ENCODE data around the gene WDR72. TPM values are rescaled to one million over a fixed set of nuclear protein-coding genes. Genes with fewer than 3 reads are reported as not detected.

Gene WDR72
- total RNA-seq, 4 donors from 2014 or later: 1.0 to 8.6 (median 4.4) TPM

DNA sequence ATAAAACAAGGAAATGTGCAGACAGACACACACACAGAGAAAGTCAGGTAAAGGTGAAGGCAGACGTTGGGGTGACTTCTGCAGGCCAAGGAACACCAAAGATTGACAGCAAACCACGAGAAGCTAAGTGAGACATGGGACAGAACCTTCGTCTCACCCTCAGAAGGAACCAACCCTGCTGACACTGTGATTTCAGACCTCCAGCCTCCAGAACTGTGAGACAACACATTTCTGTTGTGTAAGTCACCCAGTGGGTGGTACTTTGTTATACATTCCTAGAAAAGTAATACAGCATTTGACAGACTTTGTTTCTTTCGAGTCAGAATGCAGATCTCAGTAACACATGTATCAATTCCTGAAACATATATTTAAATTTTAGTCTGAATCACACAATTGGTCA lies 7.1 kb downstream of the WDR72 start:
- 80% methylated on average over 4 of the region's 4 CpGs for WGBS
- DNase-seq (ENCODE audit: low spot score in 2 of 2): no peak
- no peaks in the 10 kb centered on the region for H3K9me3 ChIP-seq
- H3K36me3 ChIP-seq: no peaks in the 10 kb centered on the region
- H3K4me3 ChIP-seq: no peak overlapping the region
- H3K27me3 ChIP-seq: no peaks in the 10 kb centered on the region
- no peak overlapping the region for H3K27ac ChIP-seq
- TF ChIP-seq, protein P1, sequence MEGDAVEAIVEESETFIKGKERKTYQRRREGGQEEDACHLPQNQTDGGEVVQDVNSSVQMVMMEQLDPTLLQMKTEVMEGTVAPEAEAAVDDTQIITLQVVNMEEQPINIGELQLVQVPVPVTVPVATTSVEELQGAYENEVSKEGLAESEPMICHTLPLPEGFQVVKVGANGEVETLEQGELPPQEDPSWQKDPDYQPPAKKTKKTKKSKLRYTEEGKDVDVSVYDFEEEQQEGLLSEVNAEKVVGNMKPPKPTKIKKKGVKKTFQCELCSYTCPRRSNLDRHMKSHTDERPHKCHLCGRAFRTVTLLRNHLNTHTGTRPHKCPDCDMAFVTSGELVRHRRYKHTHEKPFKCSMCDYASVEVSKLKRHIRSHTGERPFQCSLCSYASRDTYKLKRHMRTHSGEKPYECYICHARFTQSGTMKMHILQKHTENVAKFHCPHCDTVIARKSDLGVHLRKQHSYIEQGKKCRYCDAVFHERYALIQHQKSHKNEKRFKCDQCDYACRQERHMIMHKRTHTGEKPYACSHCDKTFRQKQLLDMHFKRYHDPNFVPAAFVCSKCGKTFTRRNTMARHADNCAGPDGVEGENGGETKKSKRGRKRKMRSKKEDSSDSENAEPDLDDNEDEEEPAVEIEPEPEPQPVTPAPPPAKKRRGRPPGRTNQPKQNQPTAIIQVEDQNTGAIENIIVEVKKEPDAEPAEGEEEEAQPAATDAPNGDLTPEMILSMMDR (IDR thresholded peaks at IDR 0.05): no peak
- TF ChIP-seq POLR2A (IDR thresholded peaks at IDR 0.05): no peak
- no peak for TF ChIP-seq EP300 (IDR thresholded peaks at IDR 0.05)
- no peak for TF ChIP-seq POLR2AphosphoS5 (IDR thresholded peaks at IDR 0.05)
- no peaks in the 10 kb centered on the region for H3K4me1 ChIP-seq

DNA sequence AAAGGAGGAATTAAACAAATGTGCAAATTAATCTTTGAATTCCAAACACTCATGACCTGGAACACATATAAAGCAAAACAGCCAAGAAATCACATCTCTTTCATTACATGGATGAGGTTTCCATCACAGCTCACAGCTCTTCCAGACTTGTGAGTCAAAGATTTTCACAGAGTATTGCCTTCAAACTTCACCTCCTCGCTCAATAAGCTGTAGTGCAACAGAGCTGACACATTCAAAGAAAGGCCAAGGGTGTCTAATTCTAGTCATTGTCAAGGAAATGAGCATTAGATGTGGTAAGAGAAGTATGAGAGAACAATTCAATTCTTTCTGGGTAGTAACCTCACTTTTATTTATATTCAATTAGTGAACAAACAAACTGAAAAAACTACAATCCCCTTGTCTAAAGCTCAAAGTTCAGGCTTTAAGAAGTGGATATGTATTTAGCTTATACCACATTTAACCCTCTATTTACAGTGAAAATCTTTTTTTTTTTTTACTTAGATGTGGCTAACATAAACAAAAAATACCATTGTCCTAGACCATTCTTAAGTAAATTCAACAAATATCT lies 11.9 kb downstream of the WDR72 start:
- no peak for TF ChIP-seq EP300 (IDR thresholded peaks at IDR 0.05)
- no peak for TF ChIP-seq POLR2AphosphoS5 (IDR thresholded peaks at IDR 0.05)
- no peak for TF ChIP-seq POLR2A (IDR thresholded peaks at IDR 0.05)
- TF ChIP-seq, protein P1 (IDR thresholded peaks at IDR 0.05): no peak

DNA sequence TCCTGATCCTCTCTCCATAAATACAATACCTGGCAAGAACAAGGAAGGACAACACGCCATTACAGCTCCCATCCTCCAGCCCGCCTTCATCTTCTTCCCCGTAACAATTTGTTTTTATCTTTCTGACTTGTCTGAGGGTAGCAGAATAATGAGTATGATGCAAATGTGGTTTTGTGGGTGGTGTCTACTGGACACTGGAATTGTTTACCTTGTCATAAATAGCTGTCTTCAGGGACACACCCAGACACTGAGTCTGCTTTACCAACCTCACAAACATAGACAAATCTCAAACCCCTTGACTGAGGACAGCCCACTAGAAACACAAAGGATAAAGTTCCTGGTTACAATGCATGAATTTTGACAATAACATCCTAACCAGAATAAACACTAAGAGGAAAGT lies 13.4 kb downstream of the WDR72 start:
- Histone ChIP-seq H3K4me1 (no peaks in the 10 kb centered on the region), H3K27ac (no peak overlapping the region), H3K4me3 (no peak overlapping the region), H3K27me3 (no peaks in the 10 kb centered on the region), H3K36me3 (no peaks in the 10 kb centered on the region), H3K9me3 (no peaks in the 10 kb centered on the region)
- no peak for DNase-seq (ENCODE audit: low spot score in 2 of 2)
- TF ChIP-seq POLR2AphosphoS5 (IDR thresholded peaks at IDR 0.05) (no peak), POLR2A (IDR thresholded peaks at IDR 0.05) (no peak), EP300 (IDR thresholded peaks at IDR 0.05) (no peak)
- TF ChIP-seq, protein P1 (IDR thresholded peaks at IDR 0.05): no peak
- 81% methylated on average over 3 of the region's 3 CpGs for WGBS

More for the DNA sequence above, 11.9 kb downstream of the WDR72 start:
- Histone ChIP-seq H3K27me3 (no peaks in the 10 kb centered on the region), H3K4me1 (no peaks in the 10 kb centered on the region), H3K4me3 (no peak overlapping the region), H3K27ac (no peak overlapping the region), H3K9me3 (no peaks in the 10 kb centered on the region), H3K36me3 (no peaks in the 10 kb centered on the region)
- 67% methylated on average over 1 of the region's 1 CpG for WGBS
- DNase-seq (ENCODE audit: low spot score in 2 of 2): no peak

DNA sequence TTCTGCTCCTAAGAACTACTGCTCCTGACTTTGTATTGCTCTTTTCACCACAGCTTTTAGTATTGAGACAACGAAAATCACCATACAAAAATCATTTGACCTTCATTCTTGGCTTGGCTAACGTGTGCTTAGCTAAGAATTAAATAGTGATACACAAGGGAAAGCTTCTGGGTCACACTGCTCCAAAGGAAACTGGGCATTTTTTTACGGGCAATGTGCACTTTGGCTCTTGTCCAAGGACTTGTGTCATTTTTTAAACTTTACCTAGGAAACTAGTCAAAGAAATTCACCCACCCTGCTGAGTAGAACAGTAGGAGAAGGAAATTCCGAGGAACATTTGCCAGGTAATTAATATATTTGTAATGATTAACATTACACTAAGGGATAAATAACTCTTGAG lies 19.8 kb downstream of the WDR72 start:
- TF ChIP-seq POLR2A (IDR thresholded peaks at IDR 0.05): no peak
- Histone ChIP-seq H3K27me3 (no peaks in the 10 kb centered on the region), H3K27ac (no peak overlapping the region), H3K9me3 (no peaks in the 10 kb centered on the region), H3K4me3 (no peak overlapping the region), H3K4me1 (no peaks in the 10 kb centered on the region), H3K36me3 (no peaks in the 10 kb centered on the region)
- DNase-seq (ENCODE audit: low spot score in 2 of 2): no peak
- WGBS: 40% methylated on average over 4 of the region's 4 CpGs

DNA sequence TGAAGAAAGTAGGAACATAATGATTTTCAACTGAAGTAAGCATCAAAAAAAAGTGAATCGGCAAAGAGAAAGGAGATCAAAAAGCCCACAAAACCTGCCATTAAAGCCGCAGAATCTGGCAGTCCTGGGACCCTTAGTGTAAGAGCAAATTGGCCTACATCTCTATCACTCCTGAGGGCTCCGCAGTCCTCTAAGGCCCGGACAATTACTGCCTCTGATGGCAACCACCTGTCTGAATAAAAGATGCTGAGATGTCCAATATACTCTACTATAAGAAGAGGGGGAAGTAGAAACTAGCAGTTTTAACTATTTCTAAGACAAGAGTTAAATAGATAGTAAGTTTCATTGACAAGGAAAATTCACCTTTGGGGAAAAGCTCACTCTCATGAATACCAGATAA lies 20.3 kb downstream of the WDR72 start:
- H3K27me3 ChIP-seq: no peaks in the 10 kb centered on the region
- H3K27ac ChIP-seq: no peak overlapping the region
- no peaks in the 10 kb centered on the region for H3K9me3 ChIP-seq
- WGBS: 88% methylated on average over 4 of the region's 4 CpGs
- TF ChIP-seq, protein P1 (IDR thresholded peaks at IDR 0.05): no peak
- TF ChIP-seq POLR2AphosphoS5 (IDR thresholded peaks at IDR 0.05): no peak
- TF ChIP-seq POLR2A (IDR thresholded peaks at IDR 0.05): no peak
- TF ChIP-seq EP300 (IDR thresholded peaks at IDR 0.05): no peak
- DNase-seq (ENCODE audit: low spot score in 2 of 2): no peak
- H3K36me3 ChIP-seq: no peaks in the 10 kb centered on the region
- H3K4me1 ChIP-seq: no peaks in the 10 kb centered on the region
- no peak overlapping the region for H3K4me3 ChIP-seq
